ENCODE data around the gene PPP2R5A.

Gene PPP2R5A

DNA sequence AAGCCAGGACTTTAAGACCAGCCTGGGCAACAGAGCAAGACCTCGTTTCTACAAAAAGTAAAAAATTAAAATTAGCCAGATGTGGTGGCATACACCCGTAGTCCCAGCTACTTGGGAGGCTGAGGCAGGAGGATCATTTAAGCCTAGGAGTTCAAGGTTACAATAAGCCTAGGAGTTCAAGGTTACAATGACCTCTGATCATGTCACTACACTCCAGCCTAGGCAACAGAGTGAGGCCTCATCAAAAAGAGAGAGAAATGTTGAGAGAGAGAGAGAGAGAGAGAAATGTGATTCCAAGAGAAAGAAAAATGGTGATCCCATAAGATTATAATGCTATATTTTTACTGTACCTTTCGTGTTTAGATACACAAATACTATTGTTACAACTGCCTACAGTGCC, 69.3 kb downstream of the PPP2R5A start:
- ChIA-PET POLR2A (ENCODE audit: low non-redundant PET) (no interaction called here), CTCF (no interaction called here)

GRCh38 chr1:212355230-212355969, 70.2 kb downstream of the PPP2R5A start:
- ChIA-PET CTCF (interaction anchor here (0.6 to 0.7 kb wide), 3 partner anchors 49 to 777 kb away, joined by 3 to 5 read pairs (median 5); no protein-coding TSS in a partner anchor), POLR2A (ENCODE audit: low non-redundant PET) (interaction anchor here (0.5 kb wide), 1 partner anchor 100 kb away, joined by 3 read pairs; no protein-coding TSS in a partner anchor)
- no peak for TF ChIP-seq CTCF (conservative IDR thresholded peaks at IDR 0.05; ENCODE audit: low read depth)
- no peak overlapping the region for H3K27ac ChIP-seq
- DNase-seq (ENCODE audit: low spot score) = no peak

More for the DNA sequence above, 69.3 kb downstream of the PPP2R5A start:
- no peak overlapping the region for H3K27ac ChIP-seq
- no peak for TF ChIP-seq CTCF (conservative IDR thresholded peaks at IDR 0.05; ENCODE audit: low read depth)
- DNase-seq (ENCODE audit: low spot score) = no peak

DNA sequence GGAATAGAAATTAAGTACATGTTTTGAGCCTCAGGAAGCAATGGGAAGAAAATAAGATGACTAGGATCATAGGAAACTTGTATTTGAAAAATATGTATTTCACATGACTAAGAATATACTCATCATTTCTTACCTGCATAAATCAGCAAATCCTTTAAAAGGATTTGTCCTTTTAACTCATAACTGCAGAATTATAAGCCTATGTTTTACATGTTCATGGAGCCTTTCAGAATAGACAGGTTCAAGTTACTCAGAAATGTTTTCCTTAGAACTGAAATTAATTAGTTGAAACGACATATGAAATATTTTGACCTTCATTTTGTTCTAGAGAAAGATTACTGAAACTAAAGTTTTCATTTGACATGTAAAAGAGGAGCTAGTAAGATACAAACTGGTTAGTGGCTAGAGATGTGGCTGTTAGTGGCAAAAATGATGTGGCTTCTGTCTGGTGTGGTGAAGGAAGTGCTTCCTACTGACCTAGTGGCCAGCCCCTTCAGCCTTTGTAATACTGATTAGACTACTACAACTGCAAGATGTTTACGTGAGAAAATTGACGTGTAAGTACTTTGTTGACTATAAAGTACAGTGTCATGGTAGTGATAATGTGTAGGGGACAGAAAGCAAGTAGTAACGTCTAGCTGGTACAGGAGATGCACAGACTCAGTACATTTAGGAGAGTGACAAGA, 74.7 kb downstream of the PPP2R5A start:
- H3K27ac ChIP-seq = no peak overlapping the region
- no peak for TF ChIP-seq CTCF (conservative IDR thresholded peaks at IDR 0.05; ENCODE audit: low read depth)
- ChIA-PET POLR2A (ENCODE audit: low non-redundant PET) (no interaction called here), CTCF (interaction anchor here (0.6 to 0.8 kb wide), 3 partner anchors 54 to 208 kb away, joined by 3 to 6 read pairs (median 4); no protein-coding TSS in a partner anchor)
- no peak for DNase-seq (ENCODE audit: low spot score)

DNA sequence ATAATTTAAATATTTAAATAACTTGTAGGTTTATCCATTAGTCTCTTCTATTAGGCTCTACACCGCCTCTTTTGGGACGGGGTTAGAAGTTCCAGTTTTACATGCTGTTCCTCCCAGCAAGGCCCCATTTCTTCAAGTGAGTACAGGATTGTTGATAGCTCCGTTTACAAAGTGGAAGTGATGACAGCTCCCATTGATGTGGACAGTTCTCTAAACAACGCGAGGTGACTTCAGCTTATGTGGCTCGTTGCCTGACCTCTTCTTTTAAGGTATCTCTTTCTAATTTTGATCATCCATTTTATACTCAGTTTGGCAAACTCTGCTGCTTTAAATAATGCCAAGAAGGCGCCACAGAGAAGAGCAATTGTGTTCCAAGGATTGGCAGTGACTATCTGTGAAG, 79.8 kb downstream of the PPP2R5A start:
- no peak for DNase-seq (ENCODE audit: low spot score)
- no peak overlapping the region for H3K27ac ChIP-seq
- POLR2A ChIA-PET (ENCODE audit: low non-redundant PET) = no interaction called here
- CTCF ChIA-PET = interaction anchor here (0.6 kb wide), 1 partner anchor 112 kb away, joined by 5 read pairs; no protein-coding TSS in a partner anchor
- TF ChIP-seq CTCF (conservative IDR thresholded peaks at IDR 0.05; ENCODE audit: low read depth) = no peak

GRCh38 chr1:212366901-212367300, 81.7 kb downstream of the PPP2R5A start:
- CTCF ChIA-PET = interaction anchor here (1.7 kb wide), 1 partner anchor 89 kb away, joined by 5 read pairs; no protein-coding TSS in a partner anchor
- H3K27ac ChIP-seq = no peak overlapping the region
- DNase-seq (ENCODE audit: low spot score) = no peak
- TF ChIP-seq CTCF (conservative IDR thresholded peaks at IDR 0.05; ENCODE audit: low read depth) = no peak
- POLR2A ChIA-PET (ENCODE audit: low non-redundant PET) = no interaction called here

DNA sequence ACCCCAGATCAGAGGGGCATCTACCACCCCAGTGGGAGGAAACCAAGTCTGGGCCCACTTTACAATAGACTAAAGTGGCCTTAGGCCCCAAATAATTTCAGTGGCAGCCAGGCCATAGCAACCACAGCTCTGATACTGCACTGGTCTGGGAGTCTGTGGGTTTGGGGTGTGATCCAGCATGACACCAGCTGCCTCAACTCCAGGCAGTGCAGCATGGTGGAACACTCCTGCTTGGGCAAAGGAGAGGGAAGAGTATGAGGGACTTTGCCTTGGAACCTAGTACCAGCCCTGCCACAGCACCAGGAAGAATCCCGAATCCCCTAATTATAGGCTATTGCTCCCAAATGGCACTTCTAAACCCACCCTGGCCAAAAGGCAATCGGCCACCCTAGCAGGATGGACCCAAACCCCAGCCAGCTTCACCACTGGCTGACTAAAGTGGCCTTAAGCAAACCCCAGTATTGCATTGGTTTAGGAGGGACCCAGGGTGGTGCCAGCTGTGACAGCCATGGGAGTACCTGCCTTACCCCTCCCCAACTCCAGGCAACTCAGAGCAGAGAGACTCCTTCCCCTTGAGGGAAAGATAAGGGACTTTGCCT, 82.4 kb downstream of the PPP2R5A start:
- POLR2A ChIA-PET (ENCODE audit: low non-redundant PET) = no interaction called here
- DNase-seq (ENCODE audit: low spot score) = no peak
- no peak overlapping the region; the same call in 1 of the 2 replicates for H3K27ac ChIP-seq
- CTCF ChIA-PET = interaction anchor here (0.7 to 1.7 kb wide), 3 partner anchors 88 to 332 kb away, joined by 3 to 5 read pairs (median 4); partner anchors contain the start of genes DTL and INTS7
- no peak for TF ChIP-seq CTCF (conservative IDR thresholded peaks at IDR 0.05; ENCODE audit: low read depth)
